ENCODE data around the gene SERPINB10.

SERPINB10 gene

DNA sequence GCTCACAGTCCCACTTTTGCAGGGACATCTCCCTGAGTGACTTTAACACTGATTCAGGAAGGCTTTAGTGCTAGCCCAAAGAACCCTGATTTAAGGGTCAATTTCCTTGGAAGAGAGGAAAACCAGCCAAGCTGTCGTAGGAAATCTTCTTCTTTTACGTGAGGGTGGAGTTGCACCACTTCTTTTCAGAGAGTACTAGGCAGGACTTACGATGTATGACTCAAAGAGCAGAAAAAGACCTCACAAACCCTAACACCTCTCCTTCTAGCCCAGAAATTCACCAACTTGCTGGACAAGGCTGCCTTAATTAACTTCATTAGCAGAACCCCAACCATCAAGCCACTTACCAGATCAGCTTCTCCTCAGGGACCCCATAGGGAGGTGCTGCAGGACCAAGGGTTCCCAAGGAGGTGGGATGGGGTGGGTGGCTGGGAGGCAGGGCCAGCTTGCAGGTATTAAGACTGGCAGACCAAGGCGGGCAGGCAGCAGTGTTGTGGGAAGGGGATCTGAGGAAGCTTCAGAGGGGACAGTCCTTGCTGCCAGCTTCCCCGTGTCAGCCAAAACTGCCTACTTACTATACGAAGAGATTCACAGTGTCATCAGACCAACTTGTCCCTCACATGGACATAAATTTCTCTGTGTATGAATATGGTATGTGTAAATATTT lies 13.5 kb upstream of the SERPINB10 start:
- no peaks in the 10 kb centered on the region for H3K9me3 ChIP-seq (ENCODE audit: severe bottlenecking)
- H3K36me3 ChIP-seq, result no peaks in the 10 kb centered on the region
- TF ChIP-seq, protein P1, sequence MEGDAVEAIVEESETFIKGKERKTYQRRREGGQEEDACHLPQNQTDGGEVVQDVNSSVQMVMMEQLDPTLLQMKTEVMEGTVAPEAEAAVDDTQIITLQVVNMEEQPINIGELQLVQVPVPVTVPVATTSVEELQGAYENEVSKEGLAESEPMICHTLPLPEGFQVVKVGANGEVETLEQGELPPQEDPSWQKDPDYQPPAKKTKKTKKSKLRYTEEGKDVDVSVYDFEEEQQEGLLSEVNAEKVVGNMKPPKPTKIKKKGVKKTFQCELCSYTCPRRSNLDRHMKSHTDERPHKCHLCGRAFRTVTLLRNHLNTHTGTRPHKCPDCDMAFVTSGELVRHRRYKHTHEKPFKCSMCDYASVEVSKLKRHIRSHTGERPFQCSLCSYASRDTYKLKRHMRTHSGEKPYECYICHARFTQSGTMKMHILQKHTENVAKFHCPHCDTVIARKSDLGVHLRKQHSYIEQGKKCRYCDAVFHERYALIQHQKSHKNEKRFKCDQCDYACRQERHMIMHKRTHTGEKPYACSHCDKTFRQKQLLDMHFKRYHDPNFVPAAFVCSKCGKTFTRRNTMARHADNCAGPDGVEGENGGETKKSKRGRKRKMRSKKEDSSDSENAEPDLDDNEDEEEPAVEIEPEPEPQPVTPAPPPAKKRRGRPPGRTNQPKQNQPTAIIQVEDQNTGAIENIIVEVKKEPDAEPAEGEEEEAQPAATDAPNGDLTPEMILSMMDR (IDR thresholded peaks at IDR 0.05; ENCODE audit: low read depth, low read length), result no peak
- H3K4me3 ChIP-seq (ENCODE audit: low read depth, low read length), result no peak overlapping the region
- DNase-seq, result no peak
- H3K27me3 ChIP-seq (ENCODE audit: insufficient read depth, low read depth, severe bottlenecking), result no peaks in the 10 kb centered on the region
- no peak overlapping the region for H3K27ac ChIP-seq

DNA sequence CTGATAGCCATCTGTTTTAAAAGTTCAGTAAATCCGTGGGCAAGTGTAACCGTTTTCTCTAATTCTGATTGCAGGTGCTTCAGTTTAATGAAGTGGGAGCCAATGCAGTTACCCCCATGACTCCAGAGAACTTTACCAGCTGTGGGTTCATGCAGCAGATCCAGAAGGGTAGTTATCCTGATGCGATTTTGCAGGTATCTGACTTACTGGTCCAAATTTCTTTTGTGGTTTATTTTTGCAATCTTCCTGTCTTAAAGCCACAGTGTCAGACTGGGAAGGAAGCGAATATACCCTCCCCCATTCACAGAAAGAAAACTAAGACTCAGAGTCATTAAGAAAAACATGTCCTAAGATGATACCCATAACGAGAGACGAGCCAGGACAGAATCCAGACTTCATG lies 12.6 kb upstream of the SERPINB10 start:
- TF ChIP-seq, protein P1 (IDR thresholded peaks at IDR 0.05; ENCODE audit: low read depth, low read length), result no peak
- Histone ChIP-seq H3K9me3 (ENCODE audit: severe bottlenecking) (no peaks in the 10 kb centered on the region), H3K36me3 (no peaks in the 10 kb centered on the region), H3K4me3 (ENCODE audit: low read depth, low read length) (no peak overlapping the region), H3K27ac (no peak overlapping the region), H3K27me3 (ENCODE audit: insufficient read depth, low read depth, severe bottlenecking) (no peaks in the 10 kb centered on the region)
- DNase-seq, result no peak

DNA sequence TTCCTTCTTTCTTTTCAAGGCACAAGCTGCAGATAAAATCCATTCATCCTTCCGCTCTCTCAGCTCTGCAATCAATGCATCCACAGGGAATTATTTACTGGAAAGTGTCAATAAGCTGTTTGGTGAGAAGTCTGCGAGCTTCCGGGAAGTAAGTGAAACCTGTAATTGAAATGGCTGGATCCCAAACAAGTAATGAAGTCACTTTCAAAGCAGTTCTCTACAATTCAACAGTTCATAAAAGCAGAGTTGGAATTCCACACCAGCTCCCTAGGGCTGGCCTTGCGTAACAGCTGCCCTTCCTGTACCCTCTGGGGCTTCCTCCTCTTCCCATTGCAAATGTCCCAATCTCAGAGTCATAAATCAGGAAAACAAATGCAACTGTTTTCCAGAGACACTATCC lies 10.7 kb upstream of the SERPINB10 start:
- H3K4me3 ChIP-seq (ENCODE audit: low read depth, low read length), result no peak overlapping the region
- no peak overlapping the region for H3K27ac ChIP-seq
- DNase-seq, result no peak
- H3K27me3 ChIP-seq (ENCODE audit: insufficient read depth, low read depth, severe bottlenecking), result no peaks in the 10 kb centered on the region
- TF ChIP-seq, protein P1 (IDR thresholded peaks at IDR 0.05; ENCODE audit: low read depth, low read length), result no peak
- H3K36me3 ChIP-seq, result no peaks in the 10 kb centered on the region
- no peaks in the 10 kb centered on the region for H3K9me3 ChIP-seq (ENCODE audit: severe bottlenecking)

DNA sequence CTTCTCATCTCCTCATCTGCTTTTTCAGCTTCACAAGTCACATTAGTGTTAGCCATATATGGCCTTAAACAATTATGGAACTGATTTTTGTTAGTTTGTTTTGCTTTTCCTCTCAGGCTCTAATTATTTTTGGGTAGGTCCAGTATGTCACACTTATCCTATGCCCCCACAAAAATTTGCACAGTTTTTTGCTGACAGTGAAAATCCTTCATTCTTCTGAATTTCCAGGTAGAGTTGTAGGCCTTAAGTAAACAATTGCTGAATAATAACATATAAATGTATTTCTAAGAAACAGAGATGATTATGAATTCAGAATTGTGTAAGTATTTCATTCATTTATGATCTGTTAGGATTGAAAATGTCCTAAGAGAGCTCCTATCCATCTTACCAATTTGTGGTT lies 8.6 kb upstream of the SERPINB10 start:
- TF ChIP-seq, protein P1 (IDR thresholded peaks at IDR 0.05; ENCODE audit: low read depth, low read length), result no peak
- H3K4me3 ChIP-seq (ENCODE audit: low read depth, low read length), result no peak overlapping the region
- DNase-seq, result no peak
- no peaks in the 10 kb centered on the region for H3K9me3 ChIP-seq (ENCODE audit: severe bottlenecking)
- no peak overlapping the region for H3K27ac ChIP-seq
- no peaks in the 10 kb centered on the region for H3K27me3 ChIP-seq (ENCODE audit: insufficient read depth, low read depth, severe bottlenecking)
- no peaks in the 10 kb centered on the region for H3K36me3 ChIP-seq

DNA sequence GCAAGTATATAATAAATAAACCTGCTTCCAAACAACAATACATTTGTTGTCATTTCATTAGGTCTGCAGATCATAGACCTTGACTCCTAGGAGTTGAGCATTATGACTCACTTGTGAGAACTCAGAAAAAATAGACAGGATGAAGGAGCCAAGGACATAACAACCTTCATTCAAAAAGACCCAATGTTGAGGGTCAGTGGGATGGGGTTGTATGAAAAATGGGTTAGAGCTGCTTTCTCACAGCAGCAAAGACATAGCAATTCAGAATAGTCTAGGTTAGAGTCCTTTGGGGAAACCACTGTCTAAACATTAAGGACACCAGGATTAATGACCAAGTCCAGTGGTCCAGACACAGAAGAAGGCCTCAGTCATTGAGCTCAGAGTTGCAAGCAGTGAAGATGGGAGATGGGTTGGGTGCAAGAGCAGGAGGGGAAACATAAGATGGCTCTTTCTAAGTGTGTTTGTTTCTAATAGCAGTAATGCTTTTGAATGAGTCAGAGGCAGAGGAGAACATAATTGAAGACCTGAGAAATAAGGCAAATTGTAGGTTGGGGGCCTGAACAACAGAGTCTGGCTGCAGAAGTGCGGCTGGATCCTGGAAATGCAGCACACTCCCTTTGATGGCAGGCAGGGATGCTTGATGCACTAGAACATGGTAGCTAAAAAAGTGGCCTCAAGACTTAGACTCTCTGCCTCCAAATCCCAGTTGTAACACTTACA lies 3.7 kb upstream of the SERPINB10 start:
- H3K36me3 ChIP-seq, result no peaks in the 10 kb centered on the region
- H3K4me3 ChIP-seq (ENCODE audit: low read depth, low read length), result no peak overlapping the region
- TF ChIP-seq, protein P1 (IDR thresholded peaks at IDR 0.05; ENCODE audit: low read depth, low read length), result no peak
- H3K27ac ChIP-seq, result no peak overlapping the region
- H3K27me3 ChIP-seq (ENCODE audit: insufficient read depth, low read depth, severe bottlenecking), result no peaks in the 10 kb centered on the region
- H3K9me3 ChIP-seq (ENCODE audit: severe bottlenecking), result no peaks in the 10 kb centered on the region
- no peak for DNase-seq
